NCI-H2029 (cell line): ENCODE measurements around the gene TXNL4A.

ENCODE experiments used
- DNase-seq: peaks from one replicate; lab custom pipeline; 2025; lab: John Stamatoyannopoulos, UW

Gene TXNL4A

DNA sequence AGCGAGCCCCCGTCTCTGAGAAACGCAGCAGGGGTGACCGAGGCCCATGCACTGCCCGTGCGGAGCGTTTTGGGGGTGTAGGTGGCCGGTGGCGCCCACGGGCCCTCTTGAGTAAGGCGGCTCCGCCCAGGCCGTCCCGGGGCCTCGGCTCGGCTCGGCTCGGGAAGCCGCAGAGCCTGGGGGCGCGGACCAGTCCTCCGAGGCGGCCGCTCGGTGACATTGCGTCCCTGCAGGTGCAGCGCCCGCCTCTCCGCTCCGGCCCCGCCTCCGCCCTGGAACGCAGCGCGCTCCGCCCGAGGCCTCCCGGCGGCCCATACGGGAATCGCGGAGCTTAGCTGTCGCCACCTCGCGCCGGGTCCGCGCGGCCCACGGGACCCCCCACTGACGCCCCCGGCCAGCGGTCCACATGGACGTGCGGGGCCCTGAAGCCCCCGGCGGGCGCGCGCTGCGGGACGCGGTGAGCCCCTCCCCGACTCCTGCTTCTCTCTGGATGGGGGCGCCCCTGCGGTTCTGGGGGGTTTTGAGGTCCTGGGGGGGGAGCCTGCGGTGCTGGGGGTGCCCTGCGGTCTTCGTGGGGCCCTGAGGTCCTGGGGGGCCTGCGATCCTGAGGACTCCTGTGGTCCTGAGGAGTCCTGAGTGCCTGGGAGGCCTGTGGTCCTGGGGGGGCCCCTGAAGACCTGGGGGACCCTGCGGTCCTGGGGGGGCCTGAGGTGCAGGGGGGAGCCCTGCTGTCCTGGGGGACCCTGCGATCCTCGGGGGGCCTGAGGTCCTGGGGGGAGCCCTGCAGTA lies 23.8 kb downstream of the TXNL4A start, which contains the start of gene HSBP1L1:
HSBP1L1 (plus strand) TSS at position 314 of the 789 bp plus-strand sequence; CDS start at position 407, 93 bp downstream.
- no peak for DNase-seq

DNA sequence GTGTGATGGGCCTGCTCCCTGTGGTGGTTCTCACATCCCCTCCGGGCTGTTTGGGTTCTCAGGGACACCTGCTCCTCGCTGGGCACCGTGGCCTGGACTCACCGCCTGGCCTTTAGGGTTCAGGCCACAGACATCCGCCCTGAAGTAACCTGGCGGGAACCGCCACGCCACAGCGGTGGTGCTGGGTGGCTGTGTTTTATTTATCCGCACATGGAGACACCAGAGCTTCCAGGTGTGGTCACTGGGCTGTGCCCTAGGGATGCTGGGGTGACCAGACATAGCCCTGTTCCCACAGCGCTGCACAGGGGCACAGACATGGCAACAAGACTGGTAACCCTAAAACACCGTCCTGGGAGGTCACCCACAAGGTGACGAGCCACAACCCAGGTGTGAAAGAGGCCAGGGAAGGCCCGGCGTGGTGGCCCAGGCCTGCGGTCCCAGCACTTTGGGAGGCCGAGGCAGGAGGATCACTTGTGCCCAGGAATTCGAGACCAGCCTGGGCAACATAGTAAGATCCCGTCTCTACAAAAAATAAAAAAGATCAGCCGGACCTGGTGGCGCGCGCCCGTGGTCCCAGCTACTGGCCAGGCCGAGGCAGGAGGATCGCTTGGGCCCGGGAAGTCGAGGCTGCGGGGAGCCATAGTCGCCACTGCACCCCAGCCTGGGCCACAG lies 24.6 kb downstream of the TXNL4A start:
- no peak for DNase-seq

DNA sequence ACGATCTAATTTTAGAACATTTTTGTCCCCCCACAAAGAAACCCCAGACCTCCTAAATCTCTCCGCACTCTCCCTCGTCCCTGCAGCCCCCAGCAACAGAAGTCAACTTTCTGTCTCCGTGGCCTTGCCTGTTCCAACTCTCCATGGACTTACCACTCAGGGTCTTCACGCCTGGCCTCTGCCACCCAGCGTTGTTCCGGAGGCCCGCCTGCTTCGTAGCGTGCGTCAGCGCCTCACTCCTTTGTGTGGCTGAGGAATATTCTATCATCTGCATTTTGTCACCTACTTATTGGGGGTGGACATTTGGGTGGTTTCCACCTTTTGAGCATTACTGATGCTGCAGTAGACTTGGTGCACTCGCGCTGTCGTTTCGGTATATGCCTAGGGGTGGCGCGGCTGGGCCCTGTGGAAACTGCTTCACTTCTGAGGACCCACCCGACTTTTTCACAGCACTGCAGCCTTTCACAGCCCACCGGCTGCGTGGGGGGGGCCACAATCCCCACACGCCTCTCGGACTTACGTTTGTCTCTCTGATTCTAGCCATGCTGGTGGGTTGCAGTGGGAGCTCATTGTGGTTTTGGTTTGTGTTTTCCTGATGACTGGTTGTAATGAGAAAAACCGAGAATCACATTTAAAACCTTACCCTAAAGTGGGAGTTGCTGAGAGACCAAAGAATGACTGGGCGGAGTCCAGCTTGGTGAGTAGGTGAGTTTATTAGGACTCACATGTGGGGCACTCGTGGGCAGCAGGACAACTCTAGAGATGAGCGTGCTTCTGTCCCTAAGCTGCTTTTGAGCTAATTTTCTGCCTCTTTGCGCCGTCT lies 25.3 kb downstream of the TXNL4A start:
- no peak for DNase-seq

DNA sequence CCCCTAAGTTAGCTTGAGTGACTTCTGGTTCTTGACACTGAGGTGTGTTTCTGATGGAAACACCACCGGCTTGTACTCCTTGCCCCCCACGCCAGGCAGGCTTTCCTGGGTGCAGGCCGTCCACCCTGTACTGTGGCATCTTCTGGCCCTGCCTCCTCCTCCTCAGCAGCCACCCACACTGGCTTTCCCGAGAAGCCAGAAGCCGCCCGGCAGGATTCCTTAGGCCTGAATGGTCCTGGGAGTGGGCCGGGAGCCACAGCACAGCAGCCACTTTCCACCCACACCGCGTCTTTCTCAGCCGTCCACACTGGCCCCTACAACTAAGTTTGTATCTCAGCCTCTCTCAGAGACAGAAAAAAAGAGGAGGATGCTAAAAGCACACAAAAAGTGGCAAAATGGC lies 26.1 kb downstream of the TXNL4A start:
- DNase-seq = no peak

DNA sequence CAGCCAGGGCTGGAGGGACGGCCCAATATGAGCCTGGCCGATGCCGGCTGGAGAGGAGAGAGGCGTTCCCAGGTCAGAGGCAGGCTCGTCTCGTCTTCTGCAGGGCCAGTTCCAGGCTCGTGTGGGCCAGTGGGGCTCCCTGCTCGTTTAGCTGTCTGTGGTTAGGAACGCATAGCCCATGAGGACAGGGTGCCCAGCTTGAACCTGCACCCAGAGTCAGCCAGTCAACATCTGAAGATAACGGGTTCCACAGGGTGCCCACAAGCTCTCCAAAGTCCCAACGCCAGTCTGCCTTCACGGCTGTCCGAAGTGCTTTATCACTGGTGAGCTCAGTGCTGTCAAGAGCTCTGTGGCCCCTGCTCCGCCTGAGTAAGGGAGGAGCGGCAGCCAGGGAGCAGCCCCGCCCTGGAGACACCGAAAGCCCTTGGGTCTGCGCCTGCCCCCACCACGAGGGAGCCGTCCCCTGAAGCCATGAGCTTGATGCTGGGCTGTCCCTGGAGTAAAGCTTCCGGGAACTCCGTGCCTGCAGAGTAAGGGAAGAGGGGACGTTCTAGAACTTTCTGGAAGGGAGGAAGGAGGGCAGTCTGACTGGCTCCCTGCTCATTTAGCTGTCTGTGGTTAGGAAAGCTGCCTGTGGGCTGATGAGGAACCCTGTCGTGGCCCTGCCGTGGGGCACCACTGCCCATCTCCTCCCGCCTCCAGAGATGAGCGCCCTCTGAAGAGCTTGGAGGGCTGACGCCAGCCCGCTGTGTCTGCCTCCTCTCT lies 26.7 kb downstream of the TXNL4A start:
- DNase-seq = no peak

DNA sequence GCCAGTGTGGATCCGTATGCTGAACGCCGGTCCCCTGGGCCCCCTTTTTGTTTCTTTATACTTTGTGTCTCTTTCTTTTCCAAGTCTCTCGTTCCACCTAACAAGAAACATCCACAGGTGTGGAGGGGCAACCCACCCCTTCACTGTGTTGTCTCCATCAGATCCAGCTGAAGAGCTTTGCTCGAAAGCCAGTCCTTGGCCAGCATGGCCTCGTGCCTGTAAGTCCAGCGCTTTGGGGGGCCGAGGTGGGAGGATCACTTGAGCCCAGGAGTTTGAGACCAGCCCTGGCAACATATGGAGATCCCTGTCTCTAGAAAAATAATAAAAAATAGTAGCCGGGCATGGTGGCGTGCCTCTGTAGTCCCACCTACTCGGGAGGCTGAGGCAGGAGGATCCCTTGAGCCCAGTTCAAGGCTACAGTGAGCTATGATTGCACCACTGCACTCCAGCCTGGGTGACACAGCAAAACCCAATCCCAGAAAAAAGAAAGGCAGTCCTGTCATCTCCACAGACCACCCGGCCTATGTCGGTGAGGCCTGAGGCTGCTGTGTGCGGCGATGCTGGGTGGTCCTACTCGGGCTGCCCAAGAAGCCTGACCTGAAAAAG lies 27.3 kb downstream of the TXNL4A start:
- DNase-seq = no peak

DNA sequence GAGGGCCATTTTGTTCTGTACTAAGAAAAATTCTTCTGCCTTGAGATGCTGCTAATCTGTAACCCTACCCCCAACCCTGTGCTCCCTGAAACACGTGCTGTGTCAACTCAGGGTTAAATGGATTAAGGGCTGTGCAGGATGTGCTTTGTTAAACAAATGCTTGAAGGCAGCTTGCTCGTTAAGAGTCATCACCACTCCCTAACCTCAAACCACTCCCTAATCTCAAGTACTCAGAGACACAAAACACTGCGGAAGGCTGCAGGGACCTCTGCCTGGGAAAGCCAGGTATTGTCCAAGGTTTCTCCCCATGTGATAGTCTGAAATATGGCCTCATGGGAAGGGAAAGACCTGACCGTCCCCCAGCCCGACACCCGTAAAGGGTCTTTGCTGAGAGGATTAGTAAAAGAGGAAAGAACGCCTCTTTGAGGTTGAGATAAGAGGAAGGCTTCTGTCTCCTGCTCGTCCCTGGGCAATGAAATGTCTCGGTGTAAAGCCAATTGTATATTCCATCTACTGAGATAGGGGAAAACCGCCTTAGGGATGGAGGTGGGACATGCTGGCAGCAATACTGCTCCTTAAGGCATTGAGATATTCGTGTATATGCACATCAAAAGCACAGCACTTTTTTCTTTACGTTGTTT lies 28.1 kb downstream of the TXNL4A start:
- DNase-seq = peak; percentile 14

DNA sequence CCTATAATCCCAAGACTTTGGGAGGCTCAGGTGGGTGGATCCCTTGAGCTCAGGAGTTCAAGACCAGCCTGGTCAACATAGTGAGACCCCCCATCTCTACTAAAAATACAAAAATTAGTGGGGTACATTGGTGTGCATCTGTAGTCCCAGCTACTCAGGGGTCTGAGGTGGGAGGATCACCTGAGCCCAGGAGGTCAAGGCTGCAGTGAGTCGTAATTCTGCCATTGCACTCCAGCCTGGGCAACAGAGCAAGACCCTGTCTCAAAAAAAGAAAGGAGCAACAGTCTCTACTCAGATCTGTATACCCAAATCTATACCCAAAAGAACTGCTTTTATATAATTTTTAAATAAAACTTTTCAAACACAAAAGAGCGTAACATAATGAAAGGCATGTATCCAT lies 29.4 kb downstream of the TXNL4A start:
- DNase-seq = no peak

DNA sequence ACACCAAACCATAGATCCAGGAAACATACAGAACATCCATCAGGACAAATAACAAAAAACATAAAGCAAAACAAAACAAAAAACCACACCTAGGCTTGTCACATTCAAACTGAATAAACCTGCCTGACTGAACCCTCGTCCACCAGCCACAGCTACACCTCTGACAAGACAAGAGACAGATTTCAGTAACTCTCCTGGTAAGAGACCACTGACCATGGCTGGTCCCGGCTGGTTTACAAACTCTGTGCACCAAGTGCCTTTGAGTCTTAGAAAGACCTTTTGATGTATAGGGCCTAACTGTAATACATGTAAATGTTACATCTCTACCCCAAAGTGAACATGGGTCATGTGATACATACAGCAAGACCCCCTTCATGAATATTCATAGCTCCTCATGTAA lies 32.1 kb downstream of the TXNL4A start:
- no peak for DNase-seq

DNA sequence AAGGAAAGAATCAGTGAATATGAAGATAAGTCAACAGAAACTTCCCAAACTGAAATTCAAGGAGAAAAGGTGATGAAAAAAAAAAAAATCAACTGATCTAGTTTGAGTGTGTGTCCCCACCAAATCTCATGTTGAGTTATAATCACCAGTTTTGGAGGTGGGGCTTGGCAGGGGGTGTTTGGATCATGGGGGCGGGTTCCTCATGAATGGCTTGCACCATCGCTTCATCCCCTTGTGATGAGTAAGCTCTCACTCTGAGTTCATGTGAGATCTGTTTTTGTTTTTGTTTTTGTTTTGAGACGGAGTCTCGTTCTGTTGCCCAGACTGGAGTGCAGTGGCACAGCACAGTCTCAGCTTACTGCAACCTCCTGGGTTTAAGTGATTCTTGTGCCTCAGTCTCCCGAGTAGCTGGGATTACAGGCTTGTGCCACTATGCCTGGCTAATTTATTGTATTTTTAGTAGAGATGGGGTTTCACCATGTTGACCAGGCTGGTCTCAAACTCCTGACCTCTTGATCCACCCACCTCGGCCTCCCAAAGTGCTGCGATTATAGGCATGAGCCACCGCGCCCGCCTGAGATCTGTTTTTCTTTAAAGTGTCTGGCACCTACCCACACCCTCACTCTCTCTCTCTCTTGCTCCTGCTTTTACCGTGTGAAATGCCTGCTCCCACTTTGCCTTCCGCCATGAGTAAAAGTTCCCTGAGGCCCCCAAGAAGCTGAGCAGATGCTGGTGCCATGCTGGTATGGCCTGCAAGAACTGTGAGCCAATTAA lies 32.9 kb downstream of the TXNL4A start:
- no peak for DNase-seq

DNA sequence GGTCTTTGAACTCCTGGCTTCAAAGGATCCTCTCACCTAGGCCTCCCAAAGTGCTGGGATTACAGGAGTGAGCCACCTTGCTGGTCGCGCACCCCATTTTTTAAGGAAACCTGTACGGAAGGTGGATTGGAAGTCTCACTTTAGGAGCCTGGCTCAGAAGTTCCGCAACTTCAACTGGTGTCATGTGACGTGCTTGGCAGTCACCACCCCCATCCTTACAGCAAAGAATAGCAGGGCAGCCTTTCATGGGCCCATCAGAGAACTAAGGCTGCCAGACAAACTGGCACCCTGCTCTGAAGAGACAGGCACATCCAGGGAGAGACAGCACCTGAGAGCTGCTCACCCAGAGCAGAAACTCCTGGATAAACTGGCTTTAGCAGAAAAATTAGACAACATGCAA lies 33.6 kb downstream of the TXNL4A start:
- DNase-seq = no peak

DNA sequence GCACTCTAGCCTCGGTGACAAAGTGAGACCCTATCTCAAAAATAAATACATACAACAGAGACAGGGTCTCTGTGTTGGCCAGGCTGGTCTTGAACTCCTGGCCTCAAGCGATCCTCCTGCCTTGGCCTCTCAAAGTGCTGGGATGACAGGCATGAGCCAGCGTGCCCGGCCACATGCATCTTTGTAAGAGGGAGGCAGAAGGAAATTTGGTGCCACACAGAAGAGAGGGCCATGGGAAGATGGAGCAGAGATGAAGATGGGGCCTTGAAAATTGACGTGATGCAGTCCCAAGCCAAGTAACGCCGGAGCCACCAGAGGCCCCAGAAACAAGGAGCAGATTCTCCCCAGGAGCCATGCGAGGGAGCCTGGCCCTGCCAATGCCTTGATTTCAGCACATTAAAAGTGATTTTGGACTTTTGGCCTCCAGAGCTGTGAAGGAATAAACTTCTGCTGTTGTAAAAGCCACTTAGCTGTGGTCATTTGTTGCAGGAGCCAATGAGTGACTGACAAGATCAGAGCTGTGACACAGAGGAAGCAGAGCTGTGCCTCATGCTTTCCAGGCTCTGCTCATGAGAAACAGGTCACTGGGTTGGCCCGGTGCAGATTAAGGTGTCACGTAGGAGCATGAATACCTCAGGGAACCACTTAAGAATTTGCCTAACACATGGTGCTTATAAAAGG lies 34.3 kb downstream of the TXNL4A start:
- DNase-seq = no peak

DNA sequence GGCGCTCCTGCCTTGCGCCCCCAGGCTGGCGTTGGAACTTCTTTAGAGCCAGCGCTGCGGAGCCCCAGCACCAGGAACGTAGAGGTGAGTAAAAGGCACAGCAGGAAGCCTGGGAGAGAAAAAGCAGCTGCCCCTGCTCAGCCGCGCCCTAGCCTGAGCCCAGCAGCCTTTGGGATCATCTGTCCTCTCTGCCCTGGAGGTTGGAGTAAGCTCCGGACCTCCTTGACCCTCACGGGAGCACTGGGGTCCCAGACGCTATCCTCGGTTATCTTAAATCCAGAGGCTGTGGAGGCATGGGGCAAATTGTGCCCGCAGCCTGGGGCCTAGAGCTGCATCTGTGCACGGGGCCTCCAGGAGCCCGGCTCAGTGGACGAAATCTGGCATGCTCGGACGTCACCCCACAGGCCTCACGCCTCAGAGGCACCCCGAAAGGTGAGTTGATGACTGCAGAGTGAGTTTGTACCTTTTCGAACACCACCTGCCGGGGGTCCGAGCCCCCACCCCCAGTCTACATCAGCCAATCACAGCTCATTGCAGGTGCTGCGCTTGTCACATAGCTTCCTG lies 35.3 kb downstream of the TXNL4A start:
- DNase-seq = no peak

DNA sequence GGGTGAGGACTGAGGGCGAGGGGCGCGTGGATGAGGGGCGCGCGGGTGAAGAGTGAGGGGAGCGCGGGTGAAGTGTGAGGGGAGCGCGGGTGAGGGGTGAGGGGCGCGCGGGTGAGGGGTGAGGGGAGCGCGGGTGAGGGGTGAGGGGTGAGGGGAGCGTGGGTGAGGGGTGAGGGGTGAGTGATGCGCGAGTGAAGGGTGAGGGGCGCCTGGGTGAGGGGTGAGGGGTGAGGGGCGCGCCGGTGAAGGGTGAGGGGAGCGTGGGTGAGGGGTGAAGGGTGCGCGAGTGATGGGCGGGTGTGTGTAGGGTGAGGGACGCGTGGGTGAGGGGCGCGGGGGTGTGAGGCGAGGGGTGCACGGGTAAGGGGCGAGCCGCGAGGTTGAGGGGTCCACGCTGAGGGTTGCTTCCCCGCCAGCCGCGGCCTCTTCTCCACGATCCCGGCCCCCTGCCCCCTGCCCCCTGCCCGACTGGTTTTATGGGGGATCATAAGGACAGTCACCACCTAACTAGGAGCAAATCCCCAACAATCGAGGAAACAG lies 35.8 kb downstream of the TXNL4A start:
- no peak for DNase-seq

DNA sequence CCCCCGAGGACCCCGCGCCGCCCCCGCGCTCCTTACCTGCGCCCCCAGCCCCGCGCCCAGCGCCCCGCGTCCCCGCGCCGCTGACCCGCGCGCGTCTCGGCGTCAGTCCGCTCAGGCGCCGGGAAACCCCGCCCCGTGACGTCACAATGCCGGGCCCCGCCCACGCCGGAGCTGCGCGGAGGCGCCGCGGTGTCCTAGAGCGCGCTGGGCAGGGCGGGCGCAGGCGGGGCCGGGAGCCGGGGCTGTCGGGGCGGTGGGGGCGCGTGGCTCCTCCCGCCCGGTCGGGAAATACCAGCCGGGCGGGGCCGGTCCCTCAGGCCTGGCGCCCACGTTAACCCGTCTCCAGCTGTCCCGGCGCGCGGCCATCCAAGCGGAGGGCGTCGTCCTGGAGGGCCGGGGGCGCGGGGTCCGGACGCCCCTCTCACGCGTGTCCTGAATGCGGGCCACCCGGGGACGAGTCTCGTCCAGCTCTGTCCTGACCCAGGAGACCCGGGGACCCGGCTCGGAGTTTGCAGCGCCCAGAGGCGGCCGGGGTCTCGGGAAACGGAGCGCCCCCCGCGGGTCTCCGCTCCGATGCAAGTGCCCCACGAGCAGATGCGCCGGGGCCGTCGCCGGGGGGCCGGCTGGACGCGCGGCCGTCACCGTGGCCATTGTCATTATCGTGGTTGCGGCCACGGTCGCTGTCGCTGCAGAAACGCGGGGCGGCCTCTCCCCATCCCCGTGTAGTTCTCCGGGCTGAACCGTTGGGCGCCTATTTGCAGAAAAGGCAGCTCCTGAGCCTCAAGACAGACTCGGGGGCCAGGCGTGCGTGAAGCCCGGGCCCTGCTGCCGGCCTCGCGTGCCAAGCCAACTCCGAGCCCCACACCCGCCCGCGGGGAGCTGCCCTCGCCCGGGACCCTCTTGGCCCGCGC lies 36.6 kb downstream of the TXNL4A start, which contains the start of gene SLC66A2:
SLC66A2 (minus strand) TSS at position 109 of the 911 bp plus-strand sequence. CDS start 727 bp downstream, outside the sequence.
- no peak for DNase-seq

DNA sequence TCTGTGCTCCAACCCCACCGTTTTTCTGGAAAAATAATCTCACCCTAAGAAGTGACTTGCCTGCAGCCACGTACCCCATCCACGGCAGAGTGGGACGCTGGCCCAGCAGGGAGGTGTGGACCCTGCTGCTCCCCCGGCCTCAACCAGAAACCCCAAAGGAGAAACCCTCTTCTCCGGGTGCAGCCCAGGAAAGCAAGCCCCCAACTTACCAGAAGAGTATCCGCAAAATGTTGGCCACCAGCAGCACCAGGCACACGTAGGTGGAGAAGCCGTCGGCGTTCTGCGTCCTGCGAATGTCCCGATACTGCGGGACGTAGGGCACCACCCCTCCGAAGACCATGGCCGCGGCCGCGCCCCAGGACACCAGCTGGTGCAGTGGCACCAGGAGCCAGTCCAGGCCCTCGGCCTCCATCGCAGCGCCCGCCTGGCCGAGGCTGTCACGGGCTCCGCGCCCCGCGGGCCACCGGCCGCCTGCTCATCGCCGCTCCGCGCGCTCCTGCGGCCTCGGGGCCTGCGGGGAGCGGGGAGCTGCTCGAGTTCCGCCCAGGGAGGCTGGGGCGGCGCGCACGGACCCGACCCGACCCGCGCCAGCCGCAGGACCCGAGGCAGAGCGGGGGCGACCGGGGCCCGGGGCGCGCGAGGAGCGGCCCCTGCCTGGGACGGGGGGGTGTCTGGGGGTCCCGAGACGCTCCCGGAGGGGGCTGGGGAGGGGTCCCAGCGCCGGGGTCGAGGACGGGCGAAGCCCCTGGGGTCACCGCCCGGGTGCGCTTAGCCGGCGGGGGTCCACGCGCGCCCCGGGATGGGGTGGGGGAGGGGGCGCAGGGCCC lies 37.6 kb downstream of the TXNL4A start:
- DNase-seq = no peak
